GM12878 (cell line): Measurements from ENCODE around the gene TRIM7. TPM values are rescaled to one million over a fixed set of nuclear protein-coding genes. Genes with fewer than 3 reads are reported as not detected.
A peak's percentile ranks its signal among the peaks of the same experiment; 100 is the strongest.

Source experiments
- ATAC-seq: fragments of 200-7000 bp; cut with Tn5 transposase; 3 replicates; pipeline ENCODE4 v1.9.1; 2020; ENCODE audit warnings: mild to moderate bottlenecking, moderate library complexity
- BruUV-seq: library from RNA; stranded (reverse); fragments of 400-500 nt; replicated peaks from 2 replicates; lab custom pipeline; 2021; lab: Mats Ljungman, UMichigan
- CTCF ChIA-PET: fragments of 300-600 bp; sonication (Branson Sonifier 250); formaldehyde crosslinking; extraction: SDS; loops from one replicate; lab custom pipeline; 2021; ENCODE audit warnings: inconsistent platforms; lab: Yijun Ruan, JAX
- POLR2A ChIA-PET: fragments of 350-600 bp; formaldehyde crosslinking; extraction: SDS; loops from one replicate; lab custom pipeline; 2021; ENCODE audit warnings: inconsistent platforms; lab: Charles Lee
- RAD21 ChIA-PET: fragments of 300-600 bp; sonication (Branson Sonifier 250); formaldehyde crosslinking; loops from one replicate; lab custom pipeline; 2023; ENCODE audit warnings: antibody characterized with exemption; ENCODE audit not compliant: unreplicated experiment; lab: Charles Lee
- SMC1A ChIA-PET: fragments of 300-600 bp; sonication (Branson Sonifier 250); formaldehyde crosslinking; loops from one replicate; lab custom pipeline; 2023; ENCODE audit not compliant: unreplicated experiment, uncharacterized antibody; lab: Charles Lee
- DNase-seq: peaks from one replicate; pipeline ENCODE4 v3.0.0-alpha.2; 2011; ENCODE audit warnings: low read depth, low spot score
- FAIRE-seq: peaks from 3 replicates; lab custom pipeline; 2011; peaks lifted over from hg19 to GRCh38; lab: Jason Lieb, UNC
- H2AFZ ChIP-seq: 2 replicates; pipeline ENCODE4 v1.6.0; 2011; ENCODE audit warnings: low read depth, low read length, control low read depth; ENCODE audit not compliant: control insufficient read depth
- H3K27ac ChIP-seq: 2 replicates; pipeline ENCODE4 v1.5.1; 2011; ENCODE audit warnings: control low read depth; ENCODE audit not compliant: control insufficient read depth, insufficient read depth
- H3K27me3 ChIP-seq, 2 experiments: replicated peaks in 1 of 2; 2 replicates each; pipeline versions ENCODE4 v1.6.0 to v1.6.1; 2011; ENCODE audit warnings: low read length in 1 of 2; ENCODE audit not compliant: control insufficient read depth in 2 of 2, insufficient read depth in 2 of 2
- H3K36me3 ChIP-seq, 2 experiments: 2 replicates each; pipeline ENCODE4 v1.5.1; 2011; ENCODE audit warnings: low read length in 1 of 2; ENCODE audit not compliant: control insufficient read depth in 2 of 2, insufficient read depth in 2 of 2
- H3K4me1 ChIP-seq: 2 replicates; pipeline ENCODE4 v1.6.1; 2011; ENCODE audit warnings: mild to moderate bottlenecking, low read length, moderate library complexity, mixed read lengths; ENCODE audit not compliant: control insufficient read depth, insufficient read depth
- H3K4me2 ChIP-seq: 2 replicates; pipeline ENCODE4 v1.6.0; 2011; ENCODE audit warnings: control low read depth; ENCODE audit not compliant: control insufficient read depth, insufficient read depth
- H3K4me3 ChIP-seq: fragments of 200-600 bp; sonication (generic); 2 replicates; pipeline ENCODE4 v1.5.1; 2016
- H3K79me2 ChIP-seq: 2 replicates; pipeline ENCODE4 v1.6.0; 2011; ENCODE audit warnings: low read length; ENCODE audit not compliant: control insufficient read depth, insufficient read depth
- H3K9ac ChIP-seq: 2 replicates; pipeline ENCODE4 v1.8.0; 2011; ENCODE audit warnings: low read length, control low read depth, mixed read lengths; ENCODE audit not compliant: control insufficient read depth, insufficient read depth
- H3K9me3 ChIP-seq: replicated peaks from 3 replicates; pipeline ENCODE4 v1.5.1; 2011; ENCODE audit warnings: mild to moderate bottlenecking, low read length; ENCODE audit not compliant: control insufficient read depth, insufficient read depth
- H4K20me1 ChIP-seq: 2 replicates; pipeline ENCODE4 v1.6.0; 2011; ENCODE audit not compliant: control insufficient read depth, insufficient read depth
- BHLHE40 ChIP-seq, 2 experiments: fragments of 450-650 bp in 1 of 2; IDR thresholded peaks; 2 replicates each; pipeline ENCODE4 v1.6.1; 2011 to 2017; ENCODE audit warnings: low read depth in 2 of 2, borderline replicate concordance in 1 of 2, improper control_type of control experiment in 1 of 2, low read length in 1 of 2, mild to moderate bottlenecking in 1 of 2
- CBX3 ChIP-seq: fragments of 200-600 bp; sonication (generic); IDR thresholded peaks from 2 replicates; pipeline ENCODE4 v1.6.1; 2016; ENCODE audit warnings: low read depth, borderline replicate concordance
- CEBPB ChIP-seq, 2 experiments: fragments of 150-350 bp in 1 of 2; IDR thresholded peaks; 2 replicates each; pipeline ENCODE4 v1.6.1; 2012 to 2014; ENCODE audit warnings: low read depth in 2 of 2, low read length in 2 of 2, borderline replicate concordance in 1 of 2, inconsistent platforms in 1 of 2
- GABPA ChIP-seq: IDR thresholded peaks from 2 replicates; pipeline ENCODE4 v1.6.1; 2014; ENCODE audit warnings: antibody characterized with exemption, low read depth, mild to moderate bottlenecking, inconsistent platforms
- MLLT1 ChIP-seq: fragments of 450-650 bp; IDR thresholded peaks from 2 replicates; pipeline ENCODE4 v1.6.1; 2016; ENCODE audit warnings: mild to moderate bottlenecking
- RELA ChIP-seq: fragments of 450-650 bp; IDR thresholded peaks from 2 replicates; pipeline ENCODE4 v1.8.0; 2014; ENCODE audit warnings: borderline replicate concordance; ENCODE audit not compliant: partially characterized antibody
- RELB ChIP-seq: fragments of 450-650 bp; IDR thresholded peaks from 2 replicates; pipeline ENCODE4 v1.6.1; 2017; ENCODE audit warnings: low read depth, mild to moderate bottlenecking, moderate library complexity
- ZNF207 ChIP-seq: fragments of 450-650 bp; IDR thresholded peaks from 2 replicates; pipeline ENCODE4 v1.6.1; 2014; ENCODE audit warnings: antibody characterized with exemption, mild to moderate bottlenecking, borderline replicate concordance
- WGBS: methylation state at CpG from one replicate; pipeline ENCODE4 v1.1.6; 2016; ENCODE audit warnings: low lambda C conversion rate; ENCODE audit not compliant: insufficient replicate concordance, insufficient coverage; ENCODE audit errors: missing lambda C conversion rate; 5-methylcytosine and 5-hydroxymethylcytosine counted together
- in situ Hi-C: fragments of 300-500 bp; cut with MboI; formaldehyde crosslinking; loops from 9 replicates; pipeline ENCODE4 v1.14.3; 2018; ENCODE audit warnings: mixed read lengths
- intact Hi-C: fragments of 100-400 bp; cut with micrococcal nuclease; formaldehyde crosslinking; loops from one replicate; pipeline ENCODE4 v1.14.2; 2022; ENCODE audit not compliant: unreplicated experiment
- polyA plus RNA-seq, 11 experiments: library from polyadenylated mRNA; depleted of rRNA in 4 of 11; unstranded in 6 of 11; stranded (reverse) in 5 of 11; fragments of >200 nt; fragmentation: Nextera tagmentation in 4 of 11; fragmentation: Illumina TruSeq in 1 of 11; extraction: Ambion mirVana in 4 of 11; extraction: Trizol in 1 of 11; gene quantifications; 1 replicate in 1 of 11; 2 replicates in 10 of 11; pipeline versions ENCODE4 v1.2.1 to v1.2.3, GENCODE V29; 2011 to 2016; ENCODE audit warnings: inconsistent platforms in 2 of 11, missing spikeins in 2 of 11, low read depth in 1 of 11
- total RNA-seq, 4 experiments: library from RNA; depleted of rRNA in 3 of 4; stranded (reverse); fragments of >200 nt in 3 of 4; fragmentation: Illumina TruSeq in 1 of 4; extraction: Trizol in 1 of 4; gene quantifications; 2 replicates each; pipeline versions ENCODE4 v1.2.1 to v1.2.3, GENCODE V29; 2013 to 2021

TRIM7 gene
- total and polyA plus RNA-seq, 10 of the 15 experiments (the other 5 are each of a cell fraction or from before 2014, with no cell fraction given), result 0.02 to 1.6 (median 0.41) TPM

- ChIA-PET POLR2A (interaction anchor here (0.5 to 1.6 kb wide), 4 partner anchors 12 to 342 kb away, joined by 3 to 5 read pairs (median 4); no protein-coding TSS in a partner anchor), SMC1A (interaction anchor here (0.6 to 3.2 kb wide), 16 partner anchors 8 to 290 kb away, joined by 3 to 12 read pairs (median 3); partner anchors contain the start of gene OR2V2), RAD21 (interaction anchor here (0.6 to 1.4 kb wide), 11 partner anchors 10 to 348 kb away, joined by 3 to 8 read pairs (median 3); no protein-coding TSS in a partner anchor), CTCF (interaction anchor here (0.7 to 5.3 kb wide), 9 partner anchors 12 to 296 kb away, joined by 3 to 37 read pairs (median 5); partner anchors contain the start of gene ZFP62)
- intact Hi-C loops (loop anchor here (5.0 to 10.0 kb wide), 5 partner anchors 52 to 374 kb away; partner anchors contain the start of gene MGAT1), in situ Hi-C loops (no loop called here)
- Histone ChIP-seq H3K4me1 (peaks cover 19% of the 10 kb centered on the region), H3K79me2 (no peaks in the 10 kb centered on the region), H3K9ac (no peak overlapping the region; the same call in 1 of the 2 replicates), H3K4me2 (no peak overlapping the region), H3K9me3 (no peaks in the 10 kb centered on the region; the same call in 2 of the 3 replicates), H3K4me3 (no peak overlapping the region), H3K27me3 (no peaks in the 10 kb centered on the region), H4K20me1 (no peaks in the 10 kb centered on the region), H3K27ac (no peak overlapping the region; the same call in 1 of the 2 replicates), H3K36me3 (no peaks in the 10 kb centered on the region), H2AFZ (peak overlapping the region; percentile 69)
- WGBS, result 20% methylated on average over 3 of the region's 3 CpGs
- FAIRE-seq, result no peak
- TF ChIP-seq ZNF207 (no peak), CBX3 (no peak), CEBPB (IDR thresholded peaks at IDR 0.05; ENCODE audit: borderline replicate concordance in 1 of 2, low read depth in 2 of 2, low read length in 2 of 2) (no peak), RELB (0 out of 2 replicates have a peak, but pooled peaks have one; percentile 51), BHLHE40 (IDR thresholded peaks at IDR 0.05; ENCODE audit: borderline replicate concordance in 1 of 2, low read depth in 2 of 2, low read length in 1 of 2) (0 out of 4 replicates have a peak, but pooled peaks of 1 of the 2 experiments have one; percentile 6), RELA (peak; percentile 25), GABPA (no peak), MLLT1 (no peak)
- BruUV-seq, result no TSS peak
- no peak for DNase-seq
- ATAC-seq, result peak; percentile 54
These were observed 48.2 kb downstream of the TRIM7 start for GRCh38 chr5:181156758-181157157.
